Stimulated activated CD4-positive, alpha-beta T cell treated with anti-CD3 and anti-CD28 coated beads, Interleukin-15, amount 100 ng/mL, for 1 hour (primary cell): ENCODE data around the gene ASXL1.

Experiments used
- DNase-seq, 2 donors: peaks; one replicate each; pipeline ENCODE4 v3.0.0-alpha.2; 2020; ENCODE audit warnings: low read depth in 1 of 2, low spot score in 1 of 2

ASXL1 gene

DNA sequence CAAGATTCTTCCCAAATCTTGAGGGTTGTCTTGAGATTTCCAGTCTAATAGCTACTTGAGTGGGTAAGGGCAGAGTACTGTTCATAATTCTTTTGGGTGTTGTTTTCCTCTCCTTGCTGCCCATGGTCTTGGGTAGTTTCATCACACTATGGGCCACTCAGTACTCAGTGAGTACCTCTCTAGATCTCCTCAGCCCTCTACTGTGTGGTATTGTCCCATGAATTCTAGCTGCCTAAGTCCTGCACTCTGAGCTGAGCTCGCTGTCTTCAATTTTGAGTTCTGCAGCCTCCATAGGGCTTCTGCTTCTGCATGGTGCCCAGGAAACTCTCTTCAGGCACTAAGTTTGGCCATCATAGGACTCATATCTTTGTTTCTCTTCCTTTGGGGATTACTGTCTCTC, 42.3 kb downstream of the ASXL1 start:
- DNase-seq: no peak

DNA sequence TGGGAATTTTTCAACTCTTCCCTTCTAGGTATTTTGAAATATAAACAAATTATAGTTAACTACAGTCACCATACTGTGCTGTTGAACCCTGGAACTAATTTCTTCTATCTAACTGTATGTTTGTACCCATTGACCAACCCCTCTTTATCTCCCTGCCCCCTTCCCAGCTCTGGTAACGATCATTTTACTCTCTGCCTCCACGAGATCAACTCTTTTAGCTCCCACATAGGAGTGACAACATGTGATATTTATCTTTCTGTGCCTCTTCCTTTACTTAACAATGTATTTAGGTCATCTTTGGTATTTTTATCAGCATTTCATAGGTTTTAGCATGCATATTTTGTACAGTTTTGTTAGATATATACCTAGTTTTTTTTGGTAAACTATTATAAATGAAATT, 45.9 kb downstream of the ASXL1 start:
- no peak for DNase-seq

GRCh38 chr20:32406701-32407100, 48.6 kb downstream of the ASXL1 start:
- DNase-seq: no peak

DNA sequence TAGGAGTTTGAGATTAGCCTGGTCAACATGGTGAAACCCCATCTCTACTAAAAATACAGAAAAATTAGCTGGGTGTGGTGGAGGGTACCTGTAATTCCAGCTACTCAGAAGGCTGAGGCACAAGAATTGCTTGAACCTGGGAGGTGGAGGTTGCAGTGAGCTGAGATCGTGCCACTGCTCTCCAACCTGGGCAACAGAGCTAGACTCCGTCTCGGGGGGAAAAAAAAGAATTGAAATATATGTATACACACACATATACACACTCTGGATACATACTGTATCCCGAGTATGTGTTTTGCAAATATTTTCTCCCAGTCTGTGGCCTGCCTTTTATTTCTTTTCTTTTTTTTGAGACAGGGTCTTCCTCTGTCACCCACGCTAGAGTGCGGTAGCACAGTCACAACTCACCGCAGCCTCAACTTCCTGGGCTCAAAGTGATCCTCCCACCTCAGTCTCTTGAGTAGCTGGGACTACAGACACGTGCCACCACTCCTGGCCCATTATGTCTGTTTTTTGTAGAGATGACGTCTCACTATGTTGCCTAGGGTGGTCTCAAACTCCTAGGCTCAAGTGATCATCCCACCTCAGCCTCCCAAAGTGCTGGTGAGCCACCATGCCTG, 49.1 kb downstream of the ASXL1 start:
- peak; percentile 4 to 38 for DNase-seq

DNA sequence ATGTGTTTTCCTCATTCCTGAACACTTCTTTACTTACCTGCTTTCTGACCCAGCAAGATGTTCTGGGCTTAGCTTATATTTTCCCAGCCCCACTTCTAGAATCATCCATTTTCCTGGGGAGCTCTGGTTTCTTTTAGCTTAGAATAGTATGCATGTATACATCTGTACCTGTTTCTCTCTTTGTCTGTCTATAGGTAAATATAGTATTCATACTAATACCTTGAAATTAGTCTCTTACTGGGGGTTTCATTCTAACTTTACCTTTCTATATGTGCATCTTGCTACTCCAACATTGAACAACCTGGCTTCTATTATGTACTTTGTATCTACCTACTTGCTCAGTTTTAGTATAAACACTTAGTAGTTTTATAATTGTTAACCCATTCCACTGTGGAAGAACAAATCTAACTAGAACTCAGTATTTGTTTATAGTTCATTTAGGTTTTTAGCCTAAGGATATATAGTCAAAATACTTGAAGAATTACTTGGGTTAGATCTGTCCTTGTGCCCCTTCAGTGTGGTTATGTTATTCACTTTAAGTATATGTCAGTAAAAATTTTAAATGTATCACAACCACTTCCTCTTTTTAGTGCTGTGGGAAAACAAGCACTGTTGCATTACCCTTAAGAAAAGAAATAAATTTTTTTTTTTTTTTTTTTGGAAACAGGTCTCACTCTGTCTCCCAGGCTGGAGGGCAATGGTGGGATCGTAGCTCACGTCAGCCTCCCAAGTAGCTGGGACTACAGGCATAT, 54.0 kb downstream of the ASXL1 start:
- DNase-seq: no peak

GRCh38 chr20:32415494-32415893, 57.4 kb downstream of the ASXL1 start:
- DNase-seq: no peak

DNA sequence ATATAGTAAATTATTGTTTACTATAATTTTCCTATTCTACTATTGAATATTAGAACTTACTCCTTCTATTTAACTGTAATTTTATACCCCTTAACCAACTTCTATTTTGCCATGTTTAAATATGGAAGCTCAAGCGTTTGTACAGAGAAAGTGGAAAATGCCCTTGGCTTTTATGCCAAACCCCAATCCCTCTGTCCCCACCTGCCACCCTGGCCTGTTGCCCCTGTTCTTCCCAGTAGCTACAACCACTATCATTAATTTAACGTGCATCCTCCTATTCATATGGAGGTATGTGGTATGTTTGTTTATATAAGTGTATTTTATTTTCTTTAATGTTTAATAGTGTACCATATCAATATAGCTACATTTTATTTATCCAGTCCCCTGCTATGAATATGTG, 58.1 kb downstream of the ASXL1 start:
- DNase-seq: no peak

GRCh38 chr20:32418376-32418775, 60.2 kb downstream of the ASXL1 start:
- no peak for DNase-seq

GRCh38 chr20:32421290-32421689, 63.2 kb downstream of the ASXL1 start:
- DNase-seq: no peak

GRCh38 chr20:32427996-32428395, 69.9 kb downstream of the ASXL1 start:
- no peak for DNase-seq

- no peak for DNase-seq
Observed at GRCh38 chr20:32429343-32429742, 71.2 kb downstream of the ASXL1 start.

GRCh38 chr20:32429745-32430360, 71.7 kb downstream of the ASXL1 start:
- DNase-seq: no peak

GRCh38 chr20:32431457-32431856, 73.3 kb downstream of the ASXL1 start:
- no peak for DNase-seq

DNA sequence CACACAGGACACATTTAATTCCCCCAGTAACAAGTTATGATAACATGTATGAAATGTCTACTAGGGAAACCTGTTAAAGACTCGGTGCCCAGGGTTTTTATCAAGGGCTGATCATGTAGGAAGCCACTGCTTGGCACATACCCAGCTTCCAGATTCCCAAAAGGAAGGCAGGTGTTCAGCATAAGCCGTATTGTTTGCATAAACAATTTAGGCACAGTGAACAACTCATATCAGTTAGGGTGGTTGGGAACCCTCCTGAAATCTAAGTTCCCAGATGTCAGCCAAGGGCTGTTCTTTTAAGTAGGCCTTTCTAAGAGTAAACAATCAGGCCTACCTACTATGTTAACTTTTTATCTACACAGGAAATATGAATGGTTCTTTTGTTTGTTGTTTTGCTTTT, 74.1 kb downstream of the ASXL1 start:
- no peak for DNase-seq

DNA sequence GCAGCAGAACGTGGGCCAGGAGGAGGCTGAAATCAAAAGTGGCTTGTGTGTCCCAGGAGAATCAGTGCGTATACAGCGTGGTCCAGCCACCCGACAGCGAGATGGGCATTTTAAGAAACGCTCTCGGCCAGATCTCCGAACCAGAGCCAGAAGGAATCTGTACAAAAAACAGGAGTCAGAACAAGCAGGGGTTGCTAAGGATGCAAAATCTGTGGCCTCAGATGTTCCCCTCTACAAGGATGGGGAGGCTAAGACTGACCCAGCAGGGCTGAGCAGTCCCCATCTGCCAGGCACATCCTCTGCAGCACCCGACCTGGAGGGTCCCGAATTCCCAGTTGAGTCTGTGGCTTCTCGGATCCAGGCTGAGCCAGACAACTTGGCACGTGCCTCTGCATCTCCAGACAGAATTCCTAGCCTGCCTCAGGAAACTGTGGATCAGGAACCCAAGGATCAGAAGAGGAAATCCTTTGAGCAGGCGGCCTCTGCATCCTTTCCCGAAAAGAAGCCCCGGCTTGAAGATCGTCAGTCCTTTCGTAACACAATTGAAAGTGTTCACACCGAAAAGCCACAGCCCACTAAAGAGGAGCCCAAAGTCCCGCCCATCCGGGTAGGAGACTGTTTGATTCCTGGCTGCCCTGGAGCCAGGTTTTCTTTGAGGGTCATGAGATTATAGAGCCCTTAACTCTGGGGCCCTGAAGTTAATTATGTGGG, 75.3 kb downstream of the ASXL1 start:
- DNase-seq: no peak

DNA sequence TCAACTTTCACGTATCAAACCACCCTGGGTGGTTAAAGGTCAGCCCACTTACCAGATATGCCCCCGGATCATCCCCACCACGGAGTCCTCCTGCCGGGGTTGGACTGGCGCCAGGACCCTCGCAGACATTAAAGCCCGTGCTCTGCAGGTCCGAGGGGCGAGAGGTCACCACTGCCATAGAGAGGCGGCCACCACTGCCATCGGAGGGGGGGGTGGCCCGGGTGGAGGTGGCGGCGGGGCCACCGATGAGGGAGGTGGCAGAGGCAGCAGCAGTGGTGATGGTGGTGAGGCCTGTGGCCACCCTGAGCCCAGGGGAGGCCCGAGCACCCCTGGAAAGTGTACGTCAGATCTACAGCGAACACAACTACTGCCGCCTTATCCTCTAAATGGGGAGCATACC, 76.3 kb downstream of the ASXL1 start:
- no peak for DNase-seq

GRCh38 chr20:32435449-32436107, 77.4 kb downstream of the ASXL1 start:
- DNase-seq: no peak

DNA sequence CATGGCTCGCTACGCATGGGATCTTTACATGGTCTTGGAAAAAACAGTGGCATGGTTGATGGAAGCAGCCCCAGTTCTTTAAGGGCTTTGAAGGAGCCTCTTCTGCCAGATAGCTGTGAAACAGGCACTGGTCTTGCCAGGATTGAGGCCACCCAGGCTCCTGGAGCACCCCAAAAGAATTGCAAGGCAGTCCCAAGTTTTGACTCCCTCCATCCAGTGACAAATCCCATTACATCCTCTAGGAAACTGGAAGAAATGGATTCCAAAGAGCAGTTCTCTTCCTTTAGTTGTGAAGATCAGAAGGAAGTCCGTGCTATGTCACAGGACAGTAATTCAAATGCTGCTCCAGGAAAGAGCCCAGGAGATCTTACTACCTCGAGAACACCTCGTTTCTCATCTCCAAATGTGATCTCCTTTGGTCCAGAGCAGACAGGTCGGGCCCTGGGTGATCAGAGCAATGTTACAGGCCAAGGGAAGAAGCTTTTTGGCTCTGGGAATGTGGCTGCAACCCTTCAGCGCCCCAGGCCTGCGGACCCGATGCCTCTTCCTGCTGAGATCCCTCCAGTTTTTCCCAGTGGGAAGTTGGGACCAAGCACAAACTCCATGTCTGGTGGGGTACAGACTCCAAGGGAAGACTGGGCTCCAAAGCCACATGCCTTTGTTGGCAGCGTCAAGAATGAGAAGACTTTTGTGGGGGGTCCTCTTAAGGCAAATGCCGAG, 78.2 kb downstream of the ASXL1 start:
- no peak for DNase-seq

DNA sequence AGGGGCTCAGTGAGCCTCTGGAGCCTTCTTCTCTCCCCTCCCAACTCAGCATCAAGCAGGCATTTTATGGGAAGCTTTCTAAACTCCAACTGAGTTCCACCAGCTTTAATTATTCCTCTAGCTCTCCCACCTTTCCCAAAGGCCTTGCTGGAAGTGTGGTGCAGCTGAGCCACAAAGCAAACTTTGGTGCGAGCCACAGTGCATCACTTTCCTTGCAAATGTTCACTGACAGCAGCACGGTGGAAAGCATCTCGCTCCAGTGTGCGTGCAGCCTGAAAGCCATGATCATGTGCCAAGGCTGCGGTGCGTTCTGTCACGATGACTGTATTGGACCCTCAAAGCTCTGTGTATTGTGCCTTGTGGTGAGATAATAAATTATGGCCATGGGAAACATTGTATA, 78.8 kb downstream of the ASXL1 start:
- DNase-seq: no peak

- DNase-seq: no peak
Observed at GRCh38 chr20:32437391-32438074, 79.4 kb downstream of the ASXL1 start.
